Measurements from ENCODE around the gene LRRC49.

DNA sequence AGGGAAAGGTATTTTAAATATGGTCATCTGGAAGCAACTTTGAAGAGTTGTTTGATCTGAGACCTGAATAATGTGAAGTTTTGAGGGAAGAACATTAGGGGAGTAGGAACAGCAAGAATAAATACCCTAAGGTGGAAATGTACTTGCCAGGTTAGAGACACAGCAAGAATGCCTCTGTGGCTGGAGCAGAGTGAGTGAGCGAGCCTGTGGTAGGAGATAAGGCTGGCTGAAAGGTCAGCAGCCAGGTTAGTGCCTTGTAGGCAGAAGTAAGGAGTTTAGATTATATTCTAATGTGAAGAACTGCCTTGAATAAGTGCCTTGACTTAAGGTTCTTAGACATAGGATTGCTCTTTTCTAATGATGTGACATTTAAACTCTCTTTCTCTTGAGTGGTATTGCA, 18.3 kb downstream of the LRRC49 start:
- no peak for TF ChIP-seq CBX8 (IDR thresholded peaks at IDR 0.05)
- TF ChIP-seq, protein P1, sequence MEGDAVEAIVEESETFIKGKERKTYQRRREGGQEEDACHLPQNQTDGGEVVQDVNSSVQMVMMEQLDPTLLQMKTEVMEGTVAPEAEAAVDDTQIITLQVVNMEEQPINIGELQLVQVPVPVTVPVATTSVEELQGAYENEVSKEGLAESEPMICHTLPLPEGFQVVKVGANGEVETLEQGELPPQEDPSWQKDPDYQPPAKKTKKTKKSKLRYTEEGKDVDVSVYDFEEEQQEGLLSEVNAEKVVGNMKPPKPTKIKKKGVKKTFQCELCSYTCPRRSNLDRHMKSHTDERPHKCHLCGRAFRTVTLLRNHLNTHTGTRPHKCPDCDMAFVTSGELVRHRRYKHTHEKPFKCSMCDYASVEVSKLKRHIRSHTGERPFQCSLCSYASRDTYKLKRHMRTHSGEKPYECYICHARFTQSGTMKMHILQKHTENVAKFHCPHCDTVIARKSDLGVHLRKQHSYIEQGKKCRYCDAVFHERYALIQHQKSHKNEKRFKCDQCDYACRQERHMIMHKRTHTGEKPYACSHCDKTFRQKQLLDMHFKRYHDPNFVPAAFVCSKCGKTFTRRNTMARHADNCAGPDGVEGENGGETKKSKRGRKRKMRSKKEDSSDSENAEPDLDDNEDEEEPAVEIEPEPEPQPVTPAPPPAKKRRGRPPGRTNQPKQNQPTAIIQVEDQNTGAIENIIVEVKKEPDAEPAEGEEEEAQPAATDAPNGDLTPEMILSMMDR (IDR thresholded peaks at IDR 0.05): no peak
- TF ChIP-seq RAD21 (conservative IDR thresholded peaks at IDR 0.05 in 1 of 2, IDR thresholded peaks at IDR 0.05 in 1 of 2): no peak
- TF ChIP-seq MYC (IDR thresholded peaks at IDR 0.05; ENCODE audit: borderline replicate concordance, low read length): no peak
- no peak for TF ChIP-seq ESRRA (IDR thresholded peaks at IDR 0.05; ENCODE audit: borderline replicate concordance, low read length)
- TF ChIP-seq, protein P2, sequence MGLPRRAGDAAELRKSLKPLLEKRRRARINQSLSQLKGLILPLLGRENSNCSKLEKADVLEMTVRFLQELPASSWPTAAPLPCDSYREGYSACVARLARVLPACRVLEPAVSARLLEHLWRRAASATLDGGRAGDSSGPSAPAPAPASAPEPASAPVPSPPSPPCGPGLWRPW (IDR thresholded peaks at IDR 0.05): no peak
- TF ChIP-seq POLR2A (IDR thresholded peaks at IDR 0.05; ENCODE audit: low read length): no peak
- TF ChIP-seq, protein P3, sequence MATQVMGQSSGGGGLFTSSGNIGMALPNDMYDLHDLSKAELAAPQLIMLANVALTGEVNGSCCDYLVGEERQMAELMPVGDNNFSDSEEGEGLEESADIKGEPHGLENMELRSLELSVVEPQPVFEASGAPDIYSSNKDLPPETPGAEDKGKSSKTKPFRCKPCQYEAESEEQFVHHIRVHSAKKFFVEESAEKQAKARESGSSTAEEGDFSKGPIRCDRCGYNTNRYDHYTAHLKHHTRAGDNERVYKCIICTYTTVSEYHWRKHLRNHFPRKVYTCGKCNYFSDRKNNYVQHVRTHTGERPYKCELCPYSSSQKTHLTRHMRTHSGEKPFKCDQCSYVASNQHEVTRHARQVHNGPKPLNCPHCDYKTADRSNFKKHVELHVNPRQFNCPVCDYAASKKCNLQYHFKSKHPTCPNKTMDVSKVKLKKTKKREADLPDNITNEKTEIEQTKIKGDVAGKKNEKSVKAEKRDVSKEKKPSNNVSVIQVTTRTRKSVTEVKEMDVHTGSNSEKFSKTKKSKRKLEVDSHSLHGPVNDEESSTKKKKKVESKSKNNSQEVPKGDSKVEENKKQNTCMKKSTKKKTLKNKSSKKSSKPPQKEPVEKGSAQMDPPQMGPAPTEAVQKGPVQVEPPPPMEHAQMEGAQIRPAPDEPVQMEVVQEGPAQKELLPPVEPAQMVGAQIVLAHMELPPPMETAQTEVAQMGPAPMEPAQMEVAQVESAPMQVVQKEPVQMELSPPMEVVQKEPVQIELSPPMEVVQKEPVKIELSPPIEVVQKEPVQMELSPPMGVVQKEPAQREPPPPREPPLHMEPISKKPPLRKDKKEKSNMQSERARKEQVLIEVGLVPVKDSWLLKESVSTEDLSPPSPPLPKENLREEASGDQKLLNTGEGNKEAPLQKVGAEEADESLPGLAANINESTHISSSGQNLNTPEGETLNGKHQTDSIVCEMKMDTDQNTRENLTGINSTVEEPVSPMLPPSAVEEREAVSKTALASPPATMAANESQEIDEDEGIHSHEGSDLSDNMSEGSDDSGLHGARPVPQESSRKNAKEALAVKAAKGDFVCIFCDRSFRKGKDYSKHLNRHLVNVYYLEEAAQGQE (IDR thresholded peaks at IDR 0.05): no peak
- TF ChIP-seq KDM1A (IDR thresholded peaks at IDR 0.05; ENCODE audit: low read depth): no peak
- no peak for TF ChIP-seq CHD4 (IDR thresholded peaks at IDR 0.05; ENCODE audit: borderline replicate concordance)
- no peak for TF ChIP-seq JUNB (IDR thresholded peaks at IDR 0.05)

All from A549 (cell line).